IMR-90 (cell line): ENCODE data around the gene ZCCHC24. TPM values are rescaled to one million over a fixed set of nuclear protein-coding genes. Genes with fewer than 3 reads are reported as not detected.

ENCODE experiments used
- ATAC-seq: fragments of 200-7000 bp; cut with Tn5 transposase; 2 replicates; pipeline ENCODE4 v1.9.1; 2020; ENCODE audit warnings: low read depth, mild to moderate bottlenecking, moderate library complexity
- BruUV-seq: library from RNA; stranded (reverse); fragments of 400-500 nt; replicated peaks from 2 replicates; lab custom pipeline; 2021; lab: Mats Ljungman, UMichigan
- CTCF ChIA-PET: fragments of 300-600 bp; formaldehyde crosslinking; extraction: SDS; loops from one replicate; lab custom pipeline; 2021; ENCODE audit warnings: antibody characterized with exemption; lab: Yijun Ruan, JAX
- POLR2A ChIA-PET: fragments of 300-600 bp; sonication (Branson Sonifier 250); formaldehyde crosslinking; loops from one replicate; lab custom pipeline; 2022; ENCODE audit warnings: antibody characterized with exemption; ENCODE audit not compliant: unreplicated experiment; lab: Charles Lee
- DNase-seq: peaks from one replicate; pipeline ENCODE4 v3.0.0; 2013
- H2AFZ ChIP-seq: replicated peaks from 2 replicates; pipeline ENCODE3; 2013; ENCODE audit warnings: low read length, mild to moderate bottlenecking; ENCODE audit not compliant: poor library complexity
- H2AK5ac ChIP-seq: 2 replicates; pipeline ENCODE4 v1.6.1; 2013; ENCODE audit warnings: low read depth, low read length, inconsistent platforms
- H2AK9ac ChIP-seq: replicated peaks from 2 replicates; pipeline ENCODE3; 2013; ENCODE audit warnings: mild to moderate bottlenecking, low read depth, low read length, moderate library complexity; ENCODE audit not compliant: poor library complexity
- H2BK120ac ChIP-seq: 2 replicates; pipeline ENCODE4 v1.6.1; 2013; ENCODE audit warnings: low read depth, low read length, inconsistent platforms
- H2BK15ac ChIP-seq: 3 replicates; pipeline ENCODE4 v1.6.1; 2013; ENCODE audit warnings: low read depth, low read length, inconsistent platforms
- H2BK20ac ChIP-seq: 2 replicates; pipeline ENCODE4 v1.6.1; 2013; ENCODE audit warnings: low read depth, mild to moderate bottlenecking, inconsistent platforms, low read length, moderate library complexity
- H2BK5ac ChIP-seq: 2 replicates; pipeline ENCODE4 v1.6.1; 2013; ENCODE audit warnings: mild to moderate bottlenecking, low read depth, low read length, inconsistent platforms; ENCODE audit not compliant: poor library complexity, severe bottlenecking
- H3K14ac ChIP-seq: replicated peaks from 2 replicates; pipeline ENCODE4 v1.6.1; 2013; ENCODE audit warnings: low read depth, low read length, inconsistent platforms
- H3K18ac ChIP-seq: 2 replicates; pipeline ENCODE4 v1.6.1; 2013; ENCODE audit warnings: low read depth, low read length, control low read depth
- H3K23ac ChIP-seq: 2 replicates; pipeline ENCODE4 v1.6.1; 2013; ENCODE audit warnings: low read depth, low read length, inconsistent platforms
- H3K27ac ChIP-seq: 2 replicates; pipeline ENCODE4 v1.5.1; 2013; ENCODE audit warnings: mild to moderate bottlenecking, control low read depth, low read length; ENCODE audit not compliant: insufficient read depth
- H3K27me3 ChIP-seq: 2 replicates; pipeline ENCODE4 v1.6.1; 2013; ENCODE audit warnings: low read length; ENCODE audit not compliant: control insufficient read depth, insufficient read depth
- H3K36me3 ChIP-seq: 2 replicates; pipeline ENCODE4 v1.6.1; 2013; ENCODE audit warnings: low read length, mixed read lengths; ENCODE audit not compliant: control insufficient read depth, insufficient read depth
- H3K4ac ChIP-seq: 2 replicates; pipeline ENCODE4 v1.6.1; 2013; ENCODE audit warnings: low read depth, low read length, inconsistent platforms
- H3K4me1 ChIP-seq: 2 replicates; pipeline ENCODE4 v1.6.1; 2013; ENCODE audit warnings: low read length, mixed read lengths; ENCODE audit not compliant: control insufficient read depth, insufficient read depth
- H3K4me2 ChIP-seq: 2 replicates; pipeline ENCODE4 v1.6.1; 2013; ENCODE audit warnings: low read depth, mild to moderate bottlenecking, control low read depth, low read length, moderate library complexity
- H3K4me3 ChIP-seq: 2 replicates; pipeline ENCODE4 v1.5.1; 2013; ENCODE audit warnings: low read depth, mild to moderate bottlenecking, control low read depth, low read length, moderate library complexity; ENCODE audit not compliant: insufficient read depth
- H3K56ac ChIP-seq: 2 replicates; pipeline ENCODE4 v1.6.1; 2013; ENCODE audit warnings: low read length, inconsistent platforms; ENCODE audit not compliant: insufficient read depth; ENCODE audit errors: extremely low read depth
- H3K79me1 ChIP-seq, 2 experiments: 2 replicates each; pipeline ENCODE4 v1.6.1; 2013; ENCODE audit warnings: low read length in 2 of 2, inconsistent platforms in 1 of 2, low read depth in 1 of 2
- H3K9ac ChIP-seq: 2 replicates; pipeline ENCODE4 v1.6.1; 2013; ENCODE audit warnings: low read depth, low read length, control low read depth
- H3K9me1 ChIP-seq: 2 replicates; pipeline ENCODE4 v1.6.1; 2013; ENCODE audit warnings: low read length, inconsistent platforms; ENCODE audit not compliant: insufficient read depth
- H3K9me3 ChIP-seq: 2 replicates; pipeline ENCODE4 v1.6.1; 2013; ENCODE audit warnings: low read length; ENCODE audit not compliant: control insufficient read depth, insufficient read depth
- H4K20me1 ChIP-seq: 2 replicates; pipeline ENCODE4 v1.6.1; 2013; ENCODE audit warnings: low read length, inconsistent platforms; ENCODE audit not compliant: insufficient read depth
- H4K5ac ChIP-seq: 2 replicates; pipeline ENCODE4 v1.6.1; 2013; ENCODE audit warnings: mild to moderate bottlenecking, low read depth, low read length, control low read depth
- H4K8ac ChIP-seq, 2 experiments: 2 replicates each; pipeline ENCODE4 v1.6.1; 2013; ENCODE audit warnings: low read depth in 2 of 2, low read length in 2 of 2, control low read depth in 1 of 2, inconsistent platforms in 1 of 2
- H4K91ac ChIP-seq: 2 replicates; pipeline ENCODE4 v1.6.1; 2013; ENCODE audit warnings: low read depth, low read length, inconsistent platforms; ENCODE audit not compliant: insufficient read depth
- BHLHE40 ChIP-seq: fragments of 150-350 bp; IDR thresholded peaks from 2 replicates; pipeline ENCODE4 v1.6.1; 2016; ENCODE audit warnings: mild to moderate bottlenecking, low read depth, low read length
- CEBPB ChIP-seq: IDR thresholded peaks from 2 replicates; pipeline ENCODE4 v1.6.1; 2012; ENCODE audit warnings: low read depth, low read length, improper control_type of control experiment
- CHD1 ChIP-seq: IDR thresholded peaks from 2 replicates; pipeline ENCODE4 v1.6.1; 2012; ENCODE audit warnings: low read depth, low read length, improper control_type of control experiment
- ELK1 ChIP-seq: fragments of 150-350 bp; IDR thresholded peaks from 2 replicates; pipeline ENCODE4 v1.6.1; 2016; ENCODE audit warnings: low read depth, mild to moderate bottlenecking, low read length, moderate library complexity, borderline replicate concordance
- FOS ChIP-seq: fragments of 150-350 bp; IDR thresholded peaks from 2 replicates; pipeline ENCODE4 v1.6.1; 2016; ENCODE audit warnings: low read depth, low read length
- MAFK ChIP-seq: IDR thresholded peaks from 2 replicates; pipeline ENCODE4 v1.6.1; 2012; ENCODE audit warnings: low read depth, low read length, improper control_type of control experiment
- MAZ ChIP-seq: IDR thresholded peaks from 2 replicates; pipeline ENCODE4 v1.6.1; 2012; ENCODE audit warnings: low read depth, mild to moderate bottlenecking, low read length, improper control_type of control experiment, moderate library complexity, borderline replicate concordance
- MXI1 ChIP-seq: IDR thresholded peaks from 2 replicates; pipeline ENCODE4 v1.6.1; 2012; ENCODE audit warnings: low read depth, mild to moderate bottlenecking, low read length, moderate library complexity, borderline replicate concordance
- NFE2L2 ChIP-seq: fragments of 150-350 bp; IDR thresholded peaks from 2 replicates; pipeline ENCODE4 v1.6.1; 2016; ENCODE audit warnings: low read depth, mild to moderate bottlenecking, low read length
- POLR2A ChIP-seq: IDR thresholded peaks from 2 replicates; pipeline ENCODE4 v1.6.1; 2012; ENCODE audit warnings: mild to moderate bottlenecking, low read depth, low read length
- RAD21 ChIP-seq: IDR thresholded peaks from 2 replicates; pipeline ENCODE4 v1.6.1; 2012; ENCODE audit warnings: low read length, improper control_type of control experiment
- RCOR1 ChIP-seq: IDR thresholded peaks from 2 replicates; pipeline ENCODE4 v1.6.1; 2012; ENCODE audit warnings: mild to moderate bottlenecking, low read length, improper control_type of control experiment; ENCODE audit not compliant: insufficient replicate concordance
- RFX5 ChIP-seq: IDR thresholded peaks from 2 replicates; pipeline ENCODE4 v1.8.0; 2012; ENCODE audit warnings: low read depth, mild to moderate bottlenecking, low read length, moderate library complexity
- SMC3 ChIP-seq: fragments of 150-350 bp; IDR thresholded peaks from 2 replicates; pipeline ENCODE4 v1.6.1; 2016; ENCODE audit warnings: low read depth, mild to moderate bottlenecking, antibody characterized with exemption, low read length, moderate library complexity
- USF2 ChIP-seq: fragments of 150-350 bp; IDR thresholded peaks from 2 replicates; pipeline ENCODE4 v1.6.1; 2017; ENCODE audit warnings: mild to moderate bottlenecking, antibody characterized with exemption, low read length, low read depth
- WGBS, 2 experiments: methylation state at CpG; one replicate each; pipeline versions ENCODE4 v1.1.5 to v1.1.7; 2013; ENCODE audit warnings: missing lambda C conversion rate in 2 of 2; ENCODE audit not compliant: insufficient read length in 1 of 2; ENCODE audit errors: extremely low coverage in 2 of 2; 5-methylcytosine and 5-hydroxymethylcytosine counted together
- dilution Hi-C: fragments of 300-500 bp; cut with HindIII; formaldehyde crosslinking; loops from one replicate; pipeline ENCODE4 v1.14.3; 2018; ENCODE audit warnings: low sequenced_read_pairs; ENCODE audit not compliant: unreplicated experiment
- in situ Hi-C: fragments of 300-500 bp; cut with MboI; formaldehyde crosslinking; loops from 3 replicates; pipeline ENCODE4 v1.14.3; 2019; ENCODE audit warnings: low sequenced_read_pairs, inconsistent platforms, mixed read lengths
- intact Hi-C: fragments of 100-400 bp; cut with micrococcal nuclease; formaldehyde crosslinking; loops from 2 replicates; pipeline ENCODE4 v1.10.0; 2022
- polyA plus RNA-seq, 3 experiments: library from polyadenylated mRNA; depleted of rRNA; stranded (reverse); fragments of >200 nt; gene quantifications; 2 replicates each; pipeline ENCODE4 v1.2.3, GENCODE V29; 2012; ENCODE audit warnings: low replicate concordance in 1 of 3
- total RNA-seq: library from RNA; depleted of rRNA; stranded (reverse); fragments of >200 nt; gene quantifications from 2 replicates; pipeline ENCODE4 v1.2.3, GENCODE V29; 2012
- TF ChIP-seq, protein P1 (sequence below): conservative IDR thresholded peaks from 2 replicates; pipeline ENCODE4 v1.5.1; 2012; ENCODE audit warnings: mild to moderate bottlenecking, low read depth, low read length, improper control_type of control experiment

ZCCHC24 gene
- total and polyA plus RNA-seq, 2 of the 4 experiments (the other 2 are of a cell fraction) = 15.1 to 25.9 TPM

DNA sequence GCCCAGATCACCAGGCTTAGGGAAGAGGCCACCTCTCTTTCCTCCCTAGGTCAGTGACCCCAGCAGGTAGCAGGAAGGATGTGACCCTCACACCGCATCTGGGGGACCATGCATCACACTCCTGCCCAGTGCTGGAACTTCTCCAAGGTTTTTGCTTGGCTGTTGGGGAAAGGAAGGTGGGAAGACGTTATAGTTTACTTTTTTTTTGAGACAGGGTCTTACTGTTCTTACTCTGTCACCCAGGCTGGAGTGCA lies 8.6 kb downstream of the ZCCHC24 start:
- Histone ChIP-seq H3K14ac (no peak overlapping the region), H2AFZ (no peak overlapping the region), H4K5ac (no peak overlapping the region), H3K56ac (no peak overlapping the region), H3K9me1 (peaks cover 61% of the 10 kb centered on the region), H2BK20ac (0 out of 2 replicates have a peak overlapping the region, but pooled peaks have one; percentile 13), H2AK5ac (peak overlapping the region; percentile 98; the same call in 1 of the 2 replicates), H4K91ac (0 out of 2 replicates have a peak overlapping the region, but pooled peaks have one; percentile 32), H3K9me3 (no peaks in the 10 kb centered on the region), H3K23ac (peak overlapping the region; percentile 51; the same call in 1 of the 2 replicates), H3K4me3 (no peak overlapping the region), H3K27ac (peak overlapping the region; percentile 98; the same call in 1 of the 2 replicates), H3K18ac (no peak overlapping the region), H2BK5ac (peak overlapping the region; percentile 16), H2BK120ac (no peak overlapping the region), H4K8ac (peak overlapping the region in 1 of 2 experiments; percentile 8; a peak in 1 of 4 replicates), H3K4me1 (peaks cover 72% of the 10 kb centered on the region), H3K36me3 (peaks cover 50% of the 10 kb centered on the region), H3K4me2 (no peak overlapping the region), H2AK9ac (peak overlapping the region; percentile 99), H3K27me3 (no peaks in the 10 kb centered on the region), H4K20me1 (peaks cover 47% of the 10 kb centered on the region), H2BK15ac (peak overlapping the region; percentile 57; the same call in 1 of the 3 replicates), H3K79me1 (peaks cover 70 to 99% of the 10 kb centered on the region in 2 experiments), H3K9ac (no peak overlapping the region), H3K4ac (peak overlapping the region; percentile 97; the same call in 1 of the 2 replicates)
- dilution Hi-C loops = no loop called here
- ATAC-seq (no peak), DNase-seq (no peak)
- no TSS peak for BruUV-seq
- intact Hi-C loops = no loop called here
- in situ Hi-C loops = no loop called here
- TF ChIP-seq SMC3 = no peak
- TF ChIP-seq CEBPB = no peak
- TF ChIP-seq POLR2A = no peak
- TF ChIP-seq RCOR1 = no peak
- no peak for TF ChIP-seq MAZ
- TF ChIP-seq CHD1 = no peak
- no peak for TF ChIP-seq MAFK
- TF ChIP-seq ELK1 = no peak
- no peak for TF ChIP-seq NFE2L2
- no peak for TF ChIP-seq RAD21
- no peak for TF ChIP-seq BHLHE40
- TF ChIP-seq FOS = no peak
- no peak for TF ChIP-seq USF2
- TF ChIP-seq, protein P1, sequence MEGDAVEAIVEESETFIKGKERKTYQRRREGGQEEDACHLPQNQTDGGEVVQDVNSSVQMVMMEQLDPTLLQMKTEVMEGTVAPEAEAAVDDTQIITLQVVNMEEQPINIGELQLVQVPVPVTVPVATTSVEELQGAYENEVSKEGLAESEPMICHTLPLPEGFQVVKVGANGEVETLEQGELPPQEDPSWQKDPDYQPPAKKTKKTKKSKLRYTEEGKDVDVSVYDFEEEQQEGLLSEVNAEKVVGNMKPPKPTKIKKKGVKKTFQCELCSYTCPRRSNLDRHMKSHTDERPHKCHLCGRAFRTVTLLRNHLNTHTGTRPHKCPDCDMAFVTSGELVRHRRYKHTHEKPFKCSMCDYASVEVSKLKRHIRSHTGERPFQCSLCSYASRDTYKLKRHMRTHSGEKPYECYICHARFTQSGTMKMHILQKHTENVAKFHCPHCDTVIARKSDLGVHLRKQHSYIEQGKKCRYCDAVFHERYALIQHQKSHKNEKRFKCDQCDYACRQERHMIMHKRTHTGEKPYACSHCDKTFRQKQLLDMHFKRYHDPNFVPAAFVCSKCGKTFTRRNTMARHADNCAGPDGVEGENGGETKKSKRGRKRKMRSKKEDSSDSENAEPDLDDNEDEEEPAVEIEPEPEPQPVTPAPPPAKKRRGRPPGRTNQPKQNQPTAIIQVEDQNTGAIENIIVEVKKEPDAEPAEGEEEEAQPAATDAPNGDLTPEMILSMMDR = no peak
- no peak for TF ChIP-seq RFX5
- no peak for TF ChIP-seq MXI1
- CTCF ChIA-PET = no interaction called here
- 20% methylated on average over 1 of the region's 2 CpGs; no CpG with 5 or more reads in 1 of the 2 experiments for WGBS, 2 experiments
- POLR2A ChIA-PET = no interaction called here
